Activated CD8-positive, alpha-beta memory T cell treated with anti-CD3 and anti-CD28 coated beads, Interleukin-2, amount 10 ng/mL, durations not matched to agents 7 days and 5 days (primary cell): Measurements from ENCODE around the gene RGSL1. TPM values are rescaled to one million over a fixed set of nuclear protein-coding genes. Genes with fewer than 3 reads are reported as not detected.

Source experiments
- ATAC-seq: fragments of 150-1000 bp; cut with Tn5 transposase; one replicate; pipeline ENCODE4 v1.10.0; 2021; ENCODE audit warnings: moderate library complexity
- CTCF ChIA-PET: fragments of 350-600 bp; sonication (Branson Sonifier 250); formaldehyde crosslinking; loops from one replicate; lab custom pipeline; 2021; ENCODE audit warnings: antibody characterized with exemption; lab: Charles Lee
- DNase-seq: peaks from one replicate; pipeline ENCODE4 v3.0.0-alpha.2; 2020
- H3K27ac Mint-ChIP-seq: one replicate; pipeline ENCODE4 v1.8.0; 2021; ENCODE audit warnings: mild to moderate bottlenecking, mixed read lengths
- H3K27me3 Mint-ChIP-seq: one replicate; pipeline ENCODE4 v1.8.0; 2021; ENCODE audit warnings: mixed read lengths
- H3K36me3 Mint-ChIP-seq: one replicate; pipeline ENCODE4 v1.8.0; 2021; ENCODE audit warnings: mild to moderate bottlenecking, mixed read lengths
- H3K4me1 Mint-ChIP-seq: one replicate; pipeline ENCODE4 v1.8.0; 2021; ENCODE audit warnings: mixed read lengths
- H3K4me3 Mint-ChIP-seq: one replicate; pipeline ENCODE4 v1.8.0; 2021; ENCODE audit warnings: mild to moderate bottlenecking, moderate library complexity, mixed read lengths
- H3K9me3 Mint-ChIP-seq: one replicate; pipeline ENCODE4 v1.8.0; 2022; ENCODE audit warnings: low read depth, mixed read lengths
- total RNA-seq, 2 experiments: library from RNA; stranded (reverse); gene quantifications; one replicate each; pipeline ENCODE4 v1.2.3, GENCODE V29; 2021

The RGSL1 gene
- total RNA-seq, 2 experiments from 2014 or later, result not detected

DNA sequence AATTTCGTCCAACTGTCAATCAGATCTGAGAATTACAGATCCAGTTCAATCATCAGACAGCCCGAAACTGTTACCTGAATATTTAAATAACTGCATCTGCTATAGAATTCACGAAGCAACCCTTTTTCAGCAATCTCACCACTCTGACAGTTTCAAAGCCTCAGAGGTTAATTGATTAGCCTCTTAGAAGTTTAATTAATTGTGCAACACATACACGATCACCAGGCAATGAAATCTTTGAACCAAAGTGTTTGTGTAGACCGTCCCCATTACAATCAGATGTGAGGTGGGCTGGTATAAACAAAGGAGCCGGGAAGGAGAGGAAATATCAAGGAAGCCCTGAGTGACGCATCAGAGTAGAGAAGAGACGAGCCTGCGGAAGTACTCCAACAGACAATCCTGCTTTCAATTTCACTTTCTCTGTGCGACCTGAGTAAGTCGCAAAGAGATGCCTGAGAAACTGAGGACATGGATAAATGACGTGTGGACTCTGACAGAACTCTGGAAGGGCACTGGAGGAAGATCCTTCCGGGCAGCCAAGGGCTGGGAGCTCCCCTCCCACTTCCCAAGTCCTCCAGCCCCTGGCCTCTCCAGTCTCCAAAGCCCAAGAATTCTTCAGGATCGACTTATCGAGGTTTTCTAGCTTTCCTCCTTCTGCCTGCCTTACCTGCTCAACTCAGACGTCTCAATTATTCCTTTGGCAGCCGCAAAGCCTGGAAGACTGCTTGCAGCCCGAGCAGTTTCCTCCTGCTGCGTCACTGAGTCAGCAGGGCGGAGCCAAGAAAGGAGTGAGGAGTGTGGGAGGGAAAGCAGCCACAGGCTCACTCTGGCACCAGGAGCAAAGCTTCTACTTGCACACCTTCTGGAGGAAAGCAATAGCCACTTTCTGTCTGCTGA is 138.8 kb downstream of the RGSL1 start, which contains the start of gene RNASEL:
TSS of gene RNASEL (minus strand) at position 757 of the 897 bp plus-strand sequence. CDS start 2,450 bp downstream, outside the sequence.
- CTCF ChIA-PET, result interaction anchor here (1.0 to 19.9 kb wide), 9 partner anchors 11 to 508 kb away, joined by 3 to 715 read pairs (median 5); partner anchors contain the start of gene NPL
- Mint-ChIP-seq H3K4me1 (peaks cover 26% of the 10 kb centered on the region), H3K36me3 (peaks cover 16% of the 10 kb centered on the region), H3K9me3 (no peaks in the 10 kb centered on the region), H3K27ac (peak within 1 kb of the TSS; percentile 99), H3K4me3 (peak within 1 kb of the TSS; percentile 89), H3K27me3 (peaks cover 14% of the 10 kb centered on the region)
- DNase-seq (peak; percentile 68), ATAC-seq (peak; percentile 96)

DNA sequence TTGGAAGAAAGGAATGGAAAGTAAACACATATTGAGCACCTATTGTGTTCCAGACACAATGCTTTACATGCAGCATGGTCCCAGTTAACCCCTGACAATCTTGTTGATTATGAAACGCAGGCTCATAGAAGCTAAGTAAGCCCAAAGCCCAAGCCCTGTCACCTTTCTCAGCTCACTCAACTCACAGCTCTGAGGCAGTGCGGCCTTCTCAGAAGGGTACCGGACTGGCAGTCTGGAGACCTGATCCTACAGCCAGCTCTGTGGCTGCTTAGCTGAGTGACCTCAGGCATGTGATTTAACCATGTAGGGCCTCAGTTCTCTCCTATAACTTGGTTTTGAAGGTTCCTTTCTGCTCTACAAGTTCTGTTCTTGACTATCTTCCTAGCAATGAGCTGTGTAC is 139.6 kb downstream of the RGSL1 start:
- Mint-ChIP-seq H3K4me1 (peaks cover 24% of the 10 kb centered on the region), H3K36me3 (peaks cover 16% of the 10 kb centered on the region), H3K27ac (peak overlapping the region; percentile 99), H3K9me3 (no peaks in the 10 kb centered on the region), H3K27me3 (peaks cover 14% of the 10 kb centered on the region), H3K4me3 (peak overlapping the region; percentile 89)
- DNase-seq (no peak), ATAC-seq (no peak)
- CTCF ChIA-PET, result interaction anchor here (1.5 to 19.9 kb wide), 7 partner anchors 10 to 509 kb away, joined by 4 to 715 read pairs (median 5); partner anchors contain the start of gene NPL

DNA sequence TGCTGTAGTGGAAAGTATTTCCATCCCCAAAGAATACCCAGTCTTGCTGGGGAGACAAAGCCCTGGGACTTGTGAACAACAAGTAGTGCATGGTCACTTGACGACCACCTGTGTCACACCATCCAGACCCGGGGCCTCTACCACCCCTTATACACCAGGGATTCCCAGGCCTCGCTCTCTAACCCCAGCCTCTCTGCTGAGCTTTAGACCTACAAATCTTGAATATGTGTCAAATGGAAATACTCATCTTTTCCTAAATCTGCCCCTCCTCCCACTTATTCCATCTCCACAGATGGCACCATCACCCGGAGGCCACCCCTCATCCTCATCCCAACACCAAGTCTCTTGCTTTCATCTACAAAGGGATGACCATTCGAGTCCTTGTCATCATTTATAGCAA is 140.0 kb downstream of the RGSL1 start:
- Mint-ChIP-seq H3K27me3 (peaks cover 17% of the 10 kb centered on the region), H3K4me1 (peaks cover 20% of the 10 kb centered on the region), H3K27ac (peak overlapping the region; percentile 99), H3K4me3 (peak overlapping the region; percentile 89), H3K36me3 (peaks cover 16% of the 10 kb centered on the region), H3K9me3 (no peaks in the 10 kb centered on the region)
- DNase-seq (no peak), ATAC-seq (no peak)
- CTCF ChIA-PET, result interaction anchor here (1.7 to 19.9 kb wide), 4 partner anchors 9 to 509 kb away, joined by 4 to 715 read pairs (median 52); partner anchors contain the start of gene NPL

DNA sequence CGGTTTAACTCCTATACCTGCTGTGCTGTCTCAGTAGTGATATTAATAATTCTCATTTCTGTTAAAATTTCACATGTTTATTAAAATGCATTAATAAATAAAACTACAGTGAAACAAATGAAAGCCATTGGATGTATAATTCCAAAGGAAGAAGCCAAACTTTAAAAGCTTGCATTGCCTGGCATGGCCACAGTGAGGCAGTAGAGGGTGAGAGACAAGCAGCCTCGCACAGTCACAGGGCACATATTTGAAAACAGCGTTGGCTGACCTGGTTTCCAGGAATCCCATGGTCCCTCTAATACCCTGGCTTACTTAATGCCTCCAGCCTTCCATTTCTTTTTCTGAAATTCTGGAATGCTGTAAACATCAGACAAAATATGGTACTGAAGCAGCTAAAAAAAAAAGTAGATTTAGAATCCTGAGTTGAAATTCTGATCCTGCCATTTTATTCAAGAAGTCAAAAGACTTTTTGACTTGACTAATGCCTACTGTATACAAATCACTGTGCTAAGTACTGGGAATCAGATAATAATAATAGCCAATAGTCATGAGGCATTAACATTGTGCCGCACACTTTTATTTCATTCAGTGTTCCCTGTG is 145.8 kb downstream of the RGSL1 start:
- Mint-ChIP-seq H3K27me3 (peaks cover 26% of the 10 kb centered on the region), H3K4me3 (no peak overlapping the region), H3K27ac (no peak overlapping the region), H3K36me3 (peaks cover 2% of the 10 kb centered on the region), H3K4me1 (no peaks in the 10 kb centered on the region), H3K9me3 (no peaks in the 10 kb centered on the region)
- ATAC-seq (peak; percentile 46), DNase-seq (peak; percentile 75)
- CTCF ChIA-PET, result interaction anchor here (0.7 to 19.9 kb wide), 24 partner anchors 8 to 515 kb away, joined by 3 to 715 read pairs (median 4); partner anchors contain the start of genes NPL, RGS16 and RNASEL

DNA sequence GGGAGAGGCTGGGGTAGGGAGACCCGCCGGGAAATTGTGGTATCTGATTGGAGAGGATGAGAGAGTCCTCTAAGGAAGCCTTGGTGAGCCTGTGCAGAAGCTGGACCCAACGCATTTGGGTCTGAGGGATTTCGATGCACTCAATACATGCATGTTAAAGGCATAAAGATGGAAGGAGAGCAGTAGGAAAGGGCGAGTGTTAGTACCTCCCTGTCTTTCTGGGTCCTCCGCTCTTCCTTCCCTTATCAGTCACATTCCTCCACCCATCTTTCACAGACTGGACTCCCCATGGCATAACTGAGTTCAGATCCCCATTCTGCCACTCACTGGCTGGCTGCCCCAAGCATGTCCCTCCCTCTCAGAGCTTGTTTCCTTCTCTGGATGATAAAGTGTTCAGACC is 147.0 kb downstream of the RGSL1 start:
- DNase-seq, result no peak
- Mint-ChIP-seq H3K9me3 (no peaks in the 10 kb centered on the region), H3K27me3 (peaks cover 23% of the 10 kb centered on the region), H3K36me3 (peaks cover 2% of the 10 kb centered on the region), H3K27ac (no peak overlapping the region), H3K4me3 (no peak overlapping the region), H3K4me1 (no peaks in the 10 kb centered on the region)
- no peak for ATAC-seq
- CTCF ChIA-PET, result interaction anchor here (0.7 to 19.9 kb wide), 9 partner anchors 8 to 512 kb away, joined by 3 to 715 read pairs (median 6); partner anchors contain the start of genes NPL, RGS16 and RNASEL

DNA sequence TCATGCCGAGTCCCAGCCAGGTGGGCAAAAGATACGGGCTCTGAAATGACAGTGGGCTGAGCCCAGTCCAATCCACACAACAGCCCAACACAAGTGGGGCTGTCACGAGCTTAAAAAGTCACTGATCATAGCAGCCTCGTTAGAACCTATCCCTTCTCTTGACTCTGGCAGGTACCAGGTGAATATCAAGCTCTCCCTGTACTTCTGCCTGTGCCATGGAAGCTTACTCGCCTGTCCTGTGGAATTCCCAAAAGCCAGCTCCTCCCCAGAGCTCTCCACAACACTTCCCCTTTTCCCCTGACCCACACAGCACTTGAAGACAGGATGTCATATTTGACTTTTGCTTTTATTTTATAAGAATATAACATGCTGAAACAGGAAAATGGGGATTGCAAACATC is 148.3 kb downstream of the RGSL1 start:
- H3K36me3 Mint-ChIP-seq, result peaks cover 5% of the 10 kb centered on the region
- H3K27ac Mint-ChIP-seq, result no peak overlapping the region
- ATAC-seq (no peak), DNase-seq (no peak)
- peaks cover 16% of the 10 kb centered on the region for H3K27me3 Mint-ChIP-seq
- H3K4me3 Mint-ChIP-seq, result no peak overlapping the region
- H3K9me3 Mint-ChIP-seq, result no peaks in the 10 kb centered on the region
- H3K4me1 Mint-ChIP-seq, result no peaks in the 10 kb centered on the region
- CTCF ChIA-PET, result interaction anchor here (1.0 to 19.9 kb wide), 6 partner anchors 10 to 513 kb away, joined by 3 to 715 read pairs (median 52); partner anchors contain the start of genes NPL and RNASEL

DNA sequence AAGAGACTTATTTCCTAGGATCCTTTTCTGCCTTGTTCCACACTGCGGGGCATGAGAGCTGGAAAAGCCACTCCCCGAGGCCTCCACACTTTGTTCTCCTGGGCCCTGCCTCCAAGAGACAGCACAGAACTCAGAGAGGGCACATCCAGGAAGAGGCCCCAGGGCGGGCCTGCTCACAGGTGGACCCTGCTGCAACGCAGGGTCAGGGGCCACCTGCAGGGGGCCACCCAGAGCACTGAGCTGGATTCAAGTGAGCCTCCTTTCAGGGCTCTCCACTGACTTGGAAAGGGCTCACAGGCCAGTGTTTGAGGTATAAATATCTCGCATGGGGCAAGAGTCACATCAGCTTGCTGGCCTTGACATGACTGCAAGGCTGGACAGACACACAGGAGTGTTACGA is 149.4 kb downstream of the RGSL1 start:
- H3K9me3 Mint-ChIP-seq, result no peaks in the 10 kb centered on the region
- no peak overlapping the region for H3K4me3 Mint-ChIP-seq

DNA sequence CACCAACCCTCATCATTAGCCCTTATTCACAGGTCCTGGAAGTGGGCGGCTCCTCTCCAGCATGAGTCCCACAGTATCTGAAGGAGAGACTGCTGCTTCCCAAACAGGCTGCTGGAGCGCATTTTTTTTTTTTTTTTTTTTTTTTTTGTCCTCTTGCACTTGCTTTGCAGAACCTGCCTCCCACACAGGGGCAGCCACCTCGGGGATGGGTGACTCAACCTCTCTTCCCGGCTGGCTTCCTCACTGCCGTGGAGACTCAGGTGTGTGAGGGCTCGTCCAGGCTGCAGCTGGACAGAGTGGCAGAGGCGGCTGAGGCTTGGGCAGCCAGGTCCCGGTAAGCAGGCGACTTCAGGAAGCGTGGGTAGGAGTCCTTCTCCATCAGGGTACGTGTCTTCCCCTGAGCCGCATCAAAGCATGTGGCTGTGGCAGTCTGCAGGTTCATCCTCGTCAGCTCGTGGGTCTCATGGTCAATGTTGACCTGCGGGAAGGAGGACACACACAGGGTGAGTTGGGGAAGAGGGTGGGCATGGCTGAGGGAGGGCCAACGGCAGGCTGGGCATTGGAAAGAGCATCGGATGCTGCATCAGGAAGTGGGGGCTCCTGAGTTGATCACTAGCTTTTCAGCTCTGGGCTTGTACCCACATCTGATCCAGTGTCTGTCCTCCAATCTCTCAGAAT is 150.2 kb downstream of the RGSL1 start:
- CTCF ChIA-PET, result interaction anchor here (0.6 to 19.9 kb wide), 16 partner anchors 10 to 1488 kb away, joined by 3 to 715 read pairs (median 4); partner anchors contain the start of genes NPL and RNASEL
- H3K36me3 Mint-ChIP-seq, result peaks cover 5% of the 10 kb centered on the region
- no peak for DNase-seq
- peaks cover 8% of the 10 kb centered on the region for H3K4me1 Mint-ChIP-seq
- peaks cover 9% of the 10 kb centered on the region for H3K27me3 Mint-ChIP-seq
- no peak overlapping the region for H3K27ac Mint-ChIP-seq
- ATAC-seq, result no peak
- H3K4me3 Mint-ChIP-seq, result no peak overlapping the region
- H3K9me3 Mint-ChIP-seq, result no peaks in the 10 kb centered on the region

More for the DNA sequence above, 149.4 kb downstream of the RGSL1 start:
- Mint-ChIP-seq H3K36me3 (peaks cover 5% of the 10 kb centered on the region), H3K4me1 (peaks cover 2% of the 10 kb centered on the region), H3K27ac (no peak overlapping the region), H3K27me3 (peaks cover 11% of the 10 kb centered on the region)
- DNase-seq (no peak), ATAC-seq (no peak)
- CTCF ChIA-PET, result interaction anchor here (0.6 to 19.9 kb wide), 11 partner anchors 9 to 1489 kb away, joined by 3 to 715 read pairs (median 4); partner anchors contain the start of genes NPL and RNASEL

DNA sequence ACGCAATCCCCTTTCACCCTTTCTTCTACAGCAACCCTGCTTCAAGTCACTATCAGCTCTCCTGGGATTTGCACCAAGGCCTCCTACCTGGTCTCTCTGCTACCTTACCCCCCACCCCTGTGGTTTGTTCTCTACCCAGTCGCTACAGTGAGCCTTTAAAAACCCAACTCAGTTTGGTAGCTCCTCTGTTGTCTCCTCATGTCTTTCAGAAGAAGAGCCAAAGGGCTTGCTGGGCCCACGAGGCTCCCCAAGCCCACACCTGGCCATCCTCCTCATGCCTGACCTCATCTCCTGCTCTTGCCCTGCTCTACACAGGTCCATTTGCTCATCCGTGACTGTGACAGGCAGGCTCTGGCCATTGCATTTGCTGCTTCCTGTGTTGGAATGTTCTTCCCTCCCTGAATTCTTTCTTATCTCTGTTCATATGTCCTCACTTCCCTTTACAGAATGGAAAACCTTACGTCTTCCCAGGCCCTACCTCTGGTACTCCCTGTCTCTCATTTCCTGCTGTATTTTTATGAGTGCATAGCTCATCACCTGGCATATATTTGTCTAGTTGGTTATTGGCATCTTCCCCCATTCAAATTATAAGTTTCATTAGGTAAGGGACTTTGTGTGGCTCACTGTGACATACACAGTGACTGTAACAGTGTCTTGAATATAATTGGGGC is 150.9 kb downstream of the RGSL1 start:
- no peak for ATAC-seq
- Mint-ChIP-seq H3K9me3 (no peaks in the 10 kb centered on the region), H3K4me1 (peaks cover 8% of the 10 kb centered on the region), H3K27ac (no peak overlapping the region), H3K4me3 (no peak overlapping the region), H3K36me3 (peaks cover 5% of the 10 kb centered on the region), H3K27me3 (peaks cover 14% of the 10 kb centered on the region)
- CTCF ChIA-PET, result interaction anchor here (0.7 to 19.9 kb wide), 19 partner anchors 8 to 516 kb away, joined by 3 to 715 read pairs (median 4); partner anchors contain the start of genes NPL and RNASEL
- no peak for DNase-seq

DNA sequence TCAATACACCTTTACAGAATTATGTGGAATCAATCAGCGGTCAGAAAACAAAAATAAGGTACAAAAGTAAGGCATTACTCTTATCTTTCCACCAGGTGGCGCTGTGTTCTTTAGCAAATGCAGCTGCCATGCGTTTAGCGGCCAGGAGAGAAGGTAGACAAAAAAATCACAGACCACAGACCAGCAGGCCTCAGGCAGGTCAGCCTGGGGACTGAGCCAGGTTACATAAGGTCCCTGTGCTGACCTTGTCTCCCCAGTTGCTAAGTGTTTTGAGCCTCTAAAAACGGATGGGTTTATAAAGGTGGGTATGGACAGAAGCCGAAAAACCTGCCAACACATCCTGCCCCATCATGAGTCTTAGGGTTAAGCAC is 151.5 kb downstream of the RGSL1 start:
- ATAC-seq, result no peak

DNA sequence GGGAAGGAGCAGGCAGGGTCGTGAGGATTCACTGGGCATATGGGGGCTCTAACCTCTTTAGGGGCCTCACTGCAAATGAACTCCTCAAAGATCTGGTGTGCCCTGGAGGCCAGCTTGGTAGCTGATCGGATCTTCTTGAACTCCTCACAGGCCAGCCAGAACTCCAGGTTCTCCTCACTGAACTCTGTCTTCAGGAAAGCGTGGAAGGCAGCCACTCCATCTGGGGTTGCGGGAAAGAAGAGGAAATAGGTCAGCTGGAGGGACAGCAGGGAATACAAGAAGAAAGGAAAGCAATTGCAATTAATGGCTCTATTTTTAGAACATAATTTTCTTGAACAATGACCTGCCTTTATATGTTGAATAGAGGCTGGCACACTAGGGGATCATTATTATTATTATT is 152.0 kb downstream of the RGSL1 start:
- CTCF ChIA-PET, result interaction anchor here (0.6 to 19.9 kb wide), 10 partner anchors 14 to 184 kb away, joined by 3 to 715 read pairs (median 6); partner anchors contain the start of genes NPL and RNASEL
- peaks cover 5% of the 10 kb centered on the region for H3K36me3 Mint-ChIP-seq
- H3K4me3 Mint-ChIP-seq, result no peak overlapping the region
- ATAC-seq, result no peak
- peaks cover 8% of the 10 kb centered on the region for H3K4me1 Mint-ChIP-seq
- H3K27me3 Mint-ChIP-seq, result peaks cover 17% of the 10 kb centered on the region
- no peak overlapping the region for H3K27ac Mint-ChIP-seq
- DNase-seq, result no peak
- H3K9me3 Mint-ChIP-seq, result no peaks in the 10 kb centered on the region

More for the DNA sequence above, 151.5 kb downstream of the RGSL1 start:
- H3K4me3 Mint-ChIP-seq, result no peak overlapping the region
- peak; percentile 76 for DNase-seq
- peaks cover 13% of the 10 kb centered on the region for H3K27me3 Mint-ChIP-seq
- peaks cover 8% of the 10 kb centered on the region for H3K4me1 Mint-ChIP-seq
- H3K27ac Mint-ChIP-seq, result no peak overlapping the region
- CTCF ChIA-PET, result interaction anchor here (0.6 to 19.9 kb wide), 18 partner anchors 9 to 516 kb away, joined by 3 to 715 read pairs (median 4); partner anchors contain the start of genes NPL and RNASEL
- no peaks in the 10 kb centered on the region for H3K9me3 Mint-ChIP-seq
- H3K36me3 Mint-ChIP-seq, result peaks cover 5% of the 10 kb centered on the region
